ENCODE data around the gene FAM222A. TPM values are rescaled to one million over a fixed set of nuclear protein-coding genes. Genes with fewer than 3 reads are reported as not detected.

FAM222A gene
- total RNA-seq, 2 experiments from 2014 or later = 1.1 to 1.8 TPM

GRCh38 chr12:109722721-109723094 is 9.1 kb downstream of the FAM222A start:
- Mint-ChIP-seq H3K27me3 (peaks cover 14% of the 10 kb centered on the region), H3K36me3 (no peaks in the 10 kb centered on the region), H3K9me3 (no peaks in the 10 kb centered on the region), H3K4me3 (no peak overlapping the region), H3K27ac (no peak overlapping the region), H3K4me1 (peaks cover 2% of the 10 kb centered on the region)
- DNase-seq = no peak

GRCh38 chr12:109723311-109723881 is 9.8 kb downstream of the FAM222A start:
- Mint-ChIP-seq H3K9me3 (no peaks in the 10 kb centered on the region), H3K36me3 (no peaks in the 10 kb centered on the region), H3K27me3 (peaks cover 12% of the 10 kb centered on the region), H3K27ac (no peak overlapping the region), H3K4me1 (no peaks in the 10 kb centered on the region), H3K4me3 (no peak overlapping the region)
- DNase-seq = no peak

GRCh38 chr12:109724321-109724892 is 10.8 kb downstream of the FAM222A start:
- Mint-ChIP-seq H3K36me3 (no peaks in the 10 kb centered on the region), H3K4me1 (no peaks in the 10 kb centered on the region), H3K4me3 (no peak overlapping the region), H3K27me3 (peaks cover 2% of the 10 kb centered on the region), H3K9me3 (no peaks in the 10 kb centered on the region), H3K27ac (no peak overlapping the region)
- DNase-seq = no peak

GRCh38 chr12:109725321-109726105 is 11.9 kb downstream of the FAM222A start:
- H3K9me3 Mint-ChIP-seq = no peaks in the 10 kb centered on the region
- DNase-seq = no peak
- H3K36me3 Mint-ChIP-seq = no peaks in the 10 kb centered on the region
- no peak overlapping the region for H3K4me3 Mint-ChIP-seq
- no peaks in the 10 kb centered on the region for H3K27me3 Mint-ChIP-seq
- no peaks in the 10 kb centered on the region for H3K4me1 Mint-ChIP-seq
- no peak overlapping the region for H3K27ac Mint-ChIP-seq

- no peaks in the 10 kb centered on the region for H3K27me3 Mint-ChIP-seq
- no peak overlapping the region for H3K27ac Mint-ChIP-seq
- no peaks in the 10 kb centered on the region for H3K36me3 Mint-ChIP-seq
- no peaks in the 10 kb centered on the region for H3K4me1 Mint-ChIP-seq
- no peaks in the 10 kb centered on the region for H3K9me3 Mint-ChIP-seq
- H3K4me3 Mint-ChIP-seq = no peak overlapping the region
- DNase-seq = no peak
Observed at GRCh38 chr12:109726106-109726497, 12.5 kb downstream of the FAM222A start.

GRCh38 chr12:109726511-109727038 is 12.9 kb downstream of the FAM222A start:
- no peak overlapping the region for H3K4me3 Mint-ChIP-seq
- no peaks in the 10 kb centered on the region for H3K9me3 Mint-ChIP-seq
- no peak for DNase-seq
- no peak overlapping the region for H3K27ac Mint-ChIP-seq
- no peaks in the 10 kb centered on the region for H3K36me3 Mint-ChIP-seq
- H3K4me1 Mint-ChIP-seq = no peaks in the 10 kb centered on the region
- no peaks in the 10 kb centered on the region for H3K27me3 Mint-ChIP-seq

GRCh38 chr12:109727039-109727723 is 13.6 kb downstream of the FAM222A start:
- H3K4me1 Mint-ChIP-seq = no peaks in the 10 kb centered on the region
- DNase-seq = no peak
- no peaks in the 10 kb centered on the region for H3K36me3 Mint-ChIP-seq
- H3K27me3 Mint-ChIP-seq = no peaks in the 10 kb centered on the region
- no peaks in the 10 kb centered on the region for H3K9me3 Mint-ChIP-seq
- H3K4me3 Mint-ChIP-seq = no peak overlapping the region
- no peak overlapping the region for H3K27ac Mint-ChIP-seq

- Mint-ChIP-seq H3K27ac (no peak overlapping the region), H3K4me1 (no peaks in the 10 kb centered on the region), H3K27me3 (peaks cover 4% of the 10 kb centered on the region), H3K4me3 (no peak overlapping the region), H3K36me3 (no peaks in the 10 kb centered on the region), H3K9me3 (no peaks in the 10 kb centered on the region)
- no peak for DNase-seq
Observed at GRCh38 chr12:109727746-109728726, 14.4 kb downstream of the FAM222A start.

GRCh38 chr12:109728921-109729320 is 15.3 kb downstream of the FAM222A start:
- peaks cover 10% of the 10 kb centered on the region for H3K27me3 Mint-ChIP-seq

GRCh38 chr12:109729371-109729781 is 15.8 kb downstream of the FAM222A start:
- no peak for DNase-seq
- Mint-ChIP-seq H3K9me3 (no peaks in the 10 kb centered on the region), H3K27me3 (peaks cover 14% of the 10 kb centered on the region), H3K4me3 (no peak overlapping the region), H3K4me1 (no peaks in the 10 kb centered on the region), H3K36me3 (no peaks in the 10 kb centered on the region), H3K27ac (no peak overlapping the region)

More at GRCh38 chr12:109728921-109729320, 15.3 kb downstream of the FAM222A start:
- no peak for DNase-seq
- Mint-ChIP-seq H3K9me3 (no peaks in the 10 kb centered on the region), H3K4me1 (no peaks in the 10 kb centered on the region), H3K27ac (no peak overlapping the region), H3K4me3 (no peak overlapping the region), H3K36me3 (no peaks in the 10 kb centered on the region)

- Mint-ChIP-seq H3K4me3 (no peak overlapping the region), H3K36me3 (no peaks in the 10 kb centered on the region), H3K27me3 (peaks cover 19% of the 10 kb centered on the region), H3K4me1 (no peaks in the 10 kb centered on the region), H3K9me3 (no peaks in the 10 kb centered on the region), H3K27ac (no peak overlapping the region)
- DNase-seq = no peak
Observed at GRCh38 chr12:109729801-109730200, 16.2 kb downstream of the FAM222A start.

GRCh38 chr12:109730306-109731145 is 16.9 kb downstream of the FAM222A start:
- Mint-ChIP-seq H3K4me3 (no peak overlapping the region), H3K27ac (no peak overlapping the region), H3K4me1 (no peaks in the 10 kb centered on the region), H3K27me3 (peaks cover 26% of the 10 kb centered on the region), H3K36me3 (no peaks in the 10 kb centered on the region), H3K9me3 (no peaks in the 10 kb centered on the region)
- no peak for DNase-seq

- Mint-ChIP-seq H3K27ac (no peak overlapping the region), H3K4me3 (no peak overlapping the region), H3K27me3 (peaks cover 29% of the 10 kb centered on the region), H3K9me3 (no peaks in the 10 kb centered on the region), H3K36me3 (no peaks in the 10 kb centered on the region), H3K4me1 (no peaks in the 10 kb centered on the region)
- no peak for DNase-seq
Observed at GRCh38 chr12:109731231-109731731, 17.7 kb downstream of the FAM222A start.
